ENCODE data around the gene TSHZ1.

DNA sequence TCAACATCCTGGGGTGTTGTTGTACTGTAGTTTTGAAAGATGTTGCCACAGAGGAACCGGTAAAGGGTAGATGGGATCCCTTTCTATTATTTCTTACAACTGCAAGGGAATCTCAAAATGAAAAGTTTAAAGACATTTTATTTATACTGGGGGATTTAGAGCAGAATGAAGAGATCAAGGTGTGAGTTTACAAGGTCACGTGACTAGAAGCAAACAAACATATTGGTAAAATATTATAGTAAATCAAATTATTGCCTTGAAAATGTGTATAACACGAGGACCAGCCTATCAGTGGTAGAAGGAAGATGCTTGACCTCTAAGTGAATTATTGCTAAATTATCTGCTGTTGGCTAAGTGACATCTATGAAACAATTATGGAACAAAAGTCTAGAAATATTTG lies 119.7 kb downstream of the TSHZ1 start:
- TF ChIP-seq, protein P1, sequence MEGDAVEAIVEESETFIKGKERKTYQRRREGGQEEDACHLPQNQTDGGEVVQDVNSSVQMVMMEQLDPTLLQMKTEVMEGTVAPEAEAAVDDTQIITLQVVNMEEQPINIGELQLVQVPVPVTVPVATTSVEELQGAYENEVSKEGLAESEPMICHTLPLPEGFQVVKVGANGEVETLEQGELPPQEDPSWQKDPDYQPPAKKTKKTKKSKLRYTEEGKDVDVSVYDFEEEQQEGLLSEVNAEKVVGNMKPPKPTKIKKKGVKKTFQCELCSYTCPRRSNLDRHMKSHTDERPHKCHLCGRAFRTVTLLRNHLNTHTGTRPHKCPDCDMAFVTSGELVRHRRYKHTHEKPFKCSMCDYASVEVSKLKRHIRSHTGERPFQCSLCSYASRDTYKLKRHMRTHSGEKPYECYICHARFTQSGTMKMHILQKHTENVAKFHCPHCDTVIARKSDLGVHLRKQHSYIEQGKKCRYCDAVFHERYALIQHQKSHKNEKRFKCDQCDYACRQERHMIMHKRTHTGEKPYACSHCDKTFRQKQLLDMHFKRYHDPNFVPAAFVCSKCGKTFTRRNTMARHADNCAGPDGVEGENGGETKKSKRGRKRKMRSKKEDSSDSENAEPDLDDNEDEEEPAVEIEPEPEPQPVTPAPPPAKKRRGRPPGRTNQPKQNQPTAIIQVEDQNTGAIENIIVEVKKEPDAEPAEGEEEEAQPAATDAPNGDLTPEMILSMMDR (conservative IDR thresholded peaks at IDR 0.05; ENCODE audit: low read length), result no peak
- no peak for TF ChIP-seq EZH2phosphoT487 (IDR thresholded peaks at IDR 0.05; ENCODE audit: borderline replicate concordance)
